WTC11 (cell line): ENCODE results near the gene SMAP2. TPM values are rescaled to one million over a fixed set of nuclear protein-coding genes. Genes with fewer than 3 reads are reported as not detected.

Experiments
- ATAC-seq: fragments of 200-7000 bp; cut with Tn5 transposase; 2 replicates; pipeline ENCODE4 v1.10.0; 2021; ENCODE audit warnings: mild to moderate bottlenecking, moderate library complexity
- CTCF ChIA-PET: fragments of 300-600 bp; sonication (Branson Sonifier 250); formaldehyde crosslinking; loops from one replicate; lab custom pipeline; 2021; ENCODE audit warnings: antibody characterized with exemption; lab: Charles Lee
- POLR2A ChIA-PET: fragments of 350-600 bp; sonication (Branson Sonifier 250); formaldehyde crosslinking; loops from one replicate; lab custom pipeline; 2021; ENCODE audit warnings: antibody characterized with exemption; lab: Charles Lee
- DNase-seq: peaks from one replicate; pipeline ENCODE4 v3.0.0; 2021; ENCODE audit warnings: low spot score
- H3K27ac Mint-ChIP-seq: 2 replicates; pipeline ENCODE4 v1.8.0; 2021; ENCODE audit warnings: mixed read lengths
- H3K27me3 Mint-ChIP-seq: 2 replicates; pipeline ENCODE4 v1.8.0; 2021; ENCODE audit warnings: low read depth, mild to moderate bottlenecking, moderate library complexity, mixed read lengths
- H3K36me3 Mint-ChIP-seq: 2 replicates; pipeline ENCODE4 v1.8.0; 2021; ENCODE audit warnings: mixed read lengths
- H3K4me1 Mint-ChIP-seq: 2 replicates; pipeline ENCODE4 v1.8.0; 2022; ENCODE audit warnings: mixed read lengths
- H3K4me3 Mint-ChIP-seq: 2 replicates; pipeline ENCODE4 v1.8.0; 2021; ENCODE audit warnings: mild to moderate bottlenecking, moderate library complexity, mixed read lengths
- H3K9me3 Mint-ChIP-seq: 2 replicates; pipeline ENCODE4 v1.8.0; 2021; ENCODE audit warnings: mixed read lengths
- ATF1 ChIP-seq: sonication (generic); formaldehyde crosslinking; IDR thresholded peaks from 2 replicates; pipeline ENCODE4 v1.8.1; 2023; ENCODE audit warnings: mild to moderate bottlenecking, moderate library complexity, missing genetic modification reagents
- ATF3 ChIP-seq: sonication (generic); formaldehyde crosslinking; conservative IDR thresholded peaks from 2 replicates; pipeline ENCODE4 v1.8.1; 2022; ENCODE audit warnings: mild to moderate bottlenecking, missing genetic modification reagents
- CREB1 ChIP-seq: sonication (generic); formaldehyde crosslinking; IDR thresholded peaks from 2 replicates; pipeline ENCODE4 v1.8.0; 2023; ENCODE audit warnings: mild to moderate bottlenecking, missing genetic modification reagents
- ELF4 ChIP-seq: sonication (generic); formaldehyde crosslinking; IDR thresholded peaks from 2 replicates; pipeline ENCODE4 v1.8.1; 2022; ENCODE audit warnings: low read depth, mild to moderate bottlenecking, moderate library complexity, missing genetic modification reagents
- ETV6 ChIP-seq: sonication (generic); formaldehyde crosslinking; IDR thresholded peaks from 2 replicates; pipeline ENCODE4 v1.8.1; 2022; ENCODE audit warnings: mild to moderate bottlenecking, missing genetic modification reagents
- FOXJ3 ChIP-seq: sonication (generic); formaldehyde crosslinking; IDR thresholded peaks from 2 replicates; pipeline ENCODE4 v1.9.0; 2021; ENCODE audit warnings: missing genetic modification reagents, mild to moderate bottlenecking, borderline replicate concordance
- FOXK1 ChIP-seq: sonication (generic); formaldehyde crosslinking; IDR thresholded peaks from 2 replicates; pipeline ENCODE4 v1.8.0; 2022; ENCODE audit warnings: mild to moderate bottlenecking, moderate library complexity, missing genetic modification reagents
- FOXP1 ChIP-seq: sonication (generic); formaldehyde crosslinking; IDR thresholded peaks from 2 replicates; pipeline ENCODE4 v1.8.0; 2022; ENCODE audit warnings: missing genetic modification reagents, mild to moderate bottlenecking, moderate library complexity, borderline replicate concordance
- IRF1 ChIP-seq: sonication (generic); formaldehyde crosslinking; IDR thresholded peaks from 2 replicates; pipeline ENCODE4 v1.8.0; 2023; ENCODE audit warnings: missing genetic modification reagents
- JAZF1 ChIP-seq: fragments of 250-450 bp; sonication (Bioruptor Pico); IDR thresholded peaks from 2 replicates; pipeline ENCODE4 v1.9.0; 2021; ENCODE audit warnings: moderate library complexity, mild to moderate bottlenecking, inconsistent platforms
- MXD4 ChIP-seq: fragments of 250-450 bp; sonication (Bioruptor Pico); IDR thresholded peaks from 2 replicates; pipeline ENCODE4 v1.8.0; 2021; ENCODE audit warnings: mild to moderate bottlenecking, moderate library complexity, borderline replicate concordance
- OVOL2 ChIP-seq: fragments of 250-450 bp; sonication (Bioruptor Pico); IDR thresholded peaks from 2 replicates; pipeline ENCODE4 v1.9.0; 2021; ENCODE audit warnings: mild to moderate bottlenecking, borderline replicate concordance
- SMAD3 ChIP-seq: sonication (generic); formaldehyde crosslinking; IDR thresholded peaks from 2 replicates; pipeline ENCODE4 v1.8.0; 2022; ENCODE audit warnings: missing genetic modification reagents, mild to moderate bottlenecking, borderline replicate concordance
- USF1 ChIP-seq: sonication (generic); formaldehyde crosslinking; IDR thresholded peaks from 2 replicates; pipeline ENCODE4 v1.8.0; 2022; ENCODE audit warnings: mild to moderate bottlenecking, missing genetic modification reagents
- ZBTB21 ChIP-seq: sonication (generic); formaldehyde crosslinking; IDR thresholded peaks from 2 replicates; pipeline ENCODE4 v1.8.1; 2023; ENCODE audit warnings: mild to moderate bottlenecking, missing genetic modification reagents, borderline replicate concordance
- ZNF138 ChIP-seq: sonication (generic); formaldehyde crosslinking; conservative IDR thresholded peaks from 2 replicates; pipeline ENCODE4 v1.8.1; 2022; ENCODE audit warnings: mild to moderate bottlenecking, moderate library complexity, missing genetic modification reagents
- ZNF219 ChIP-seq: sonication (generic); formaldehyde crosslinking; IDR thresholded peaks from 2 replicates; pipeline ENCODE4 v1.8.0; 2023; ENCODE audit warnings: missing genetic modification reagents, mild to moderate bottlenecking, borderline replicate concordance
- ZNF232 ChIP-seq: sonication (generic); formaldehyde crosslinking; IDR thresholded peaks from 2 replicates; pipeline ENCODE4 v1.8.0; 2022; ENCODE audit warnings: mild to moderate bottlenecking, missing genetic modification reagents
- ZNF263 ChIP-seq: sonication (generic); formaldehyde crosslinking; IDR thresholded peaks from 2 replicates; pipeline ENCODE4 v1.8.1; 2022; ENCODE audit warnings: low read depth, mild to moderate bottlenecking, moderate library complexity, missing genetic modification reagents
- ZNF317 ChIP-seq: sonication (generic); formaldehyde crosslinking; IDR thresholded peaks from 2 replicates; pipeline ENCODE4 v1.8.1; 2023; ENCODE audit warnings: low read depth, mild to moderate bottlenecking, moderate library complexity, missing genetic modification reagents, borderline replicate concordance
- ZNF396 ChIP-seq: fragments of 250-450 bp; sonication (Bioruptor Pico); IDR thresholded peaks from 2 replicates; pipeline ENCODE4 v1.8.0; 2021; ENCODE audit warnings: mild to moderate bottlenecking, moderate library complexity, borderline replicate concordance
- ZSCAN18 ChIP-seq: fragments of 250-450 bp; sonication (Bioruptor Pico); IDR thresholded peaks from 2 replicates; pipeline ENCODE4 v2.1.2; 2022; ENCODE audit warnings: mild to moderate bottlenecking, moderate library complexity
- total RNA-seq: library from RNA; stranded (reverse); gene quantifications from 3 replicates; pipeline ENCODE4 v1.2.3, GENCODE V29; 2021
- TF ChIP-seq, protein P1 (sequence below): fragments of 250-450 bp; sonication (Bioruptor Pico); conservative IDR thresholded peaks from 2 replicates; pipeline ENCODE4 v1.9.0; 2021; ENCODE audit warnings: mild to moderate bottlenecking
- TF ChIP-seq, protein P2 (sequence below): fragments of 250-450 bp; sonication (Bioruptor Pico); IDR thresholded peaks from 2 replicates; pipeline ENCODE4 v1.9.0; 2021; ENCODE audit warnings: moderate library complexity, mild to moderate bottlenecking, inconsistent platforms, borderline replicate concordance
- TF ChIP-seq, protein P3 (sequence below): sonication (generic); formaldehyde crosslinking; IDR thresholded peaks from 2 replicates; pipeline ENCODE4 v1.8.0; 2023; ENCODE audit warnings: mild to moderate bottlenecking, missing genetic modification reagents

Gene SMAP2
- total RNA-seq, 1 experiment from 2014 or later = 4.9 TPM

DNA sequence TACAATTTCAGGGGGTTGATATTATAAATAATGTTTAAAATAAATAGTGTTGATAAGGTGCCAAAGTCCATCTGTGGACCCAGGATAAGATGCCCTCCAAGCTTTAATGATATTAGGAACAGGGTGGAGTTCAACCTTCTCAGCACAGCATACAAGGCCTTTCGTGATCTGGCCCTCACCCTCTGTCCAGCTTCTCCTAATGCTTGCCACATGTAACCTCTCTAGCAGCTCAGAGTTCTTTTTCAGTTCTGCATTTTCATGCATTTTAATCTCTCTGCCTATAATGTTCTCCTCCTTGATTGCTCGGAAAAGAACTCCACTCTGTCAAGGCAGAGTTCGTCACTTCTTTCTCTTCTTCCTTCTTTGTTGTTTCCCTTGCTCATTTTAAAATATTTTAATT, 21.4 kb upstream of the SMAP2 start (continued):
- TF ChIP-seq ZNF219 (CRISPR knock-in tag) = no peak
- no peak for TF ChIP-seq USF1
- no peak for TF ChIP-seq JAZF1 (CRISPR knock-in tag)
- no peak for TF ChIP-seq ZBTB21 (CRISPR knock-in tag)
- no peak for TF ChIP-seq OVOL2
- TF ChIP-seq CREB1 (CRISPR knock-in tag) = no peak
- TF ChIP-seq ZNF396 (CRISPR knock-in tag) = no peak

- Mint-ChIP-seq H3K27me3 (peaks cover 4% of the 10 kb centered on the region), H3K4me1 (no peaks in the 10 kb centered on the region), H3K4me3 (no peak overlapping the region), H3K27ac (no peak overlapping the region), H3K9me3 (peaks cover 16% of the 10 kb centered on the region), H3K36me3 (peaks cover 2% of the 10 kb centered on the region; the same call in 1 of the 2 replicates)
- no peak for ATAC-seq
- TF ChIP-seq ZNF232 (CRISPR knock-in tag) (no peak), SMAD3 (CRISPR knock-in tag) (no peak), ZNF263 (CRISPR knock-in tag) (no peak), ETV6 (no peak), ZNF138 (CRISPR knock-in tag) (no peak), IRF1 (CRISPR knock-in tag) (no peak), ZSCAN18 (CRISPR knock-in tag) (no peak), FOXJ3 (no peak), MXD4 (CRISPR knock-in tag) (no peak), FOXP1 (CRISPR knock-in tag) (no peak), FOXK1 (CRISPR knock-in tag) (no peak), ATF1 (CRISPR knock-in tag) (no peak), ELF4 (CRISPR knock-in tag) (no peak), ZNF317 (CRISPR knock-in tag) (no peak), ATF3 (CRISPR knock-in tag) (no peak)
- TF ChIP-seq, protein P1, sequence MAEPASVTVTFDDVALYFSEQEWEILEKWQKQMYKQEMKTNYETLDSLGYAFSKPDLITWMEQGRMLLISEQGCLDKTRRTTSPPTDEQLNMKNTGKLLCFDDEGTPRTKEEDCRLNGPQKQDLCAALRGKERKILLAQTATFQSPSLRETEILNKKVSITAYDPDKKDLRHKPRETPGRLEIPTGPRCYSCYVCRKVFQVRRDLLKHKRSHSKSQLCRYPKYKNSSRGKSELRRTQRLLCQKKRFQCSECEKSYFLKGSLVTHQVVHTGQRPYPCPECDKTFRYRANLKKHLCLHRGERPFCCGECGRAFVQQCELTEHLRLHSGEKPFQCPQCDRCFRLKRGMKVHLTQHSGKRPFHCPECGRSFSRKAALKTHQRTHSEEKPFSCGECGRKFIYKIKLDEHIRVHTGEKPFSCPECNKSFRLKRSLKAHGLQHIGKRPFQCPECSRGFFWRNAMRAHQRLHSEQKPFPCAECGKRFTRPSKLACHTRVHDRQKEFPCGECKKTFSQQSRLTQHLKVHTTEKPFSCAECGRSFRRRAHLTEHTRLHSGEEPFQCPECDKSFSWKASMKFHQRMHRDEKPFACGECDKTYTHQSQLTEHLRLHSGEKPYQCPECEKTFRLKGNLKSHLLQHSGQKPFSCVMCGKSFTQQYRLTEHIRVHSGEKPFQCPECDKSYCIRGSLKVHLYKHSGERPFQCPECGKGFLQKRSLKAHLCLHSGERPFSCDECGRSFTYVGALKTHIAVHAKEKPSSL (CRISPR knock-in tag) = no peak
- TF ChIP-seq, protein P2, sequence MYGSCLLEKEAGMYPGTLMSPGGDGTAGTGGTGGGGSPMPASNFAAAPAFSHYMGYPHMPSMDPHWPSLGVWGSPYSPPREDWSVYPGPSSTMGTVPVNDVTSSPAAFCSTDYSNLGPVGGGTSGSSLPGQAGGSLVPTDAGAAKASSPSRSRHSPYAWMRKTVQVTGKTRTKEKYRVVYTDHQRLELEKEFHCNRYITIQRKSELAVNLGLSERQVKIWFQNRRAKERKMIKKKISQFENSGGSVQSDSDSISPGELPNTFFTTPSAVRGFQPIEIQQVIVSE (CRISPR knock-in tag) = no peak
- TF ChIP-seq, protein P3, sequence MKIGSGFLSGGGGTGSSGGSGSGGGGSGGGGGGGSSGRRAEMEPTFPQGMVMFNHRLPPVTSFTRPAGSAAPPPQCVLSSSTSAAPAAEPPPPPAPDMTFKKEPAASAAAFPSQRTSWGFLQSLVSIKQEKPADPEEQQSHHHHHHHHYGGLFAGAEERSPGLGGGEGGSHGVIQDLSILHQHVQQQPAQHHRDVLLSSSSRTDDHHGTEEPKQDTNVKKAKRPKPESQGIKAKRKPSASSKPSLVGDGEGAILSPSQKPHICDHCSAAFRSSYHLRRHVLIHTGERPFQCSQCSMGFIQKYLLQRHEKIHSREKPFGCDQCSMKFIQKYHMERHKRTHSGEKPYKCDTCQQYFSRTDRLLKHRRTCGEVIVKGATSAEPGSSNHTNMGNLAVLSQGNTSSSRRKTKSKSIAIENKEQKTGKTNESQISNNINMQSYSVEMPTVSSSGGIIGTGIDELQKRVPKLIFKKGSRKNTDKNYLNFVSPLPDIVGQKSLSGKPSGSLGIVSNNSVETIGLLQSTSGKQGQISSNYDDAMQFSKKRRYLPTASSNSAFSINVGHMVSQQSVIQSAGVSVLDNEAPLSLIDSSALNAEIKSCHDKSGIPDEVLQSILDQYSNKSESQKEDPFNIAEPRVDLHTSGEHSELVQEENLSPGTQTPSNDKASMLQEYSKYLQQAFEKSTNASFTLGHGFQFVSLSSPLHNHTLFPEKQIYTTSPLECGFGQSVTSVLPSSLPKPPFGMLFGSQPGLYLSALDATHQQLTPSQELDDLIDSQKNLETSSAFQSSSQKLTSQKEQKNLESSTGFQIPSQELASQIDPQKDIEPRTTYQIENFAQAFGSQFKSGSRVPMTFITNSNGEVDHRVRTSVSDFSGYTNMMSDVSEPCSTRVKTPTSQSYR = no peak
- POLR2A ChIA-PET = no interaction called here
- CTCF ChIA-PET = interaction anchor here (1.4 to 2.3 kb wide), 2 partner anchors 14 to 52 kb away, joined by 5 to 8 read pairs; no protein-coding TSS in a partner anchor
- DNase-seq = no peak
These were observed 20.4 kb upstream of the SMAP2 start for GRCh38 chr1:40353082-40353481.
